Fibroblast of lung (primary cell): Measurements from ENCODE around the gene PARP3.

ENCODE experiments used
- CTCF ChIP-seq, 2 donors: IDR thresholded peaks in 1 of 2; conservative IDR thresholded peaks in 1 of 2; 1 replicate in 1 of 2; 2 replicates in 1 of 2; pipeline ENCODE4 v1.5.1; 2011 to 2012; ENCODE audit warnings: low read length in 2 of 2, control low read depth in 1 of 2, inconsistent platforms in 1 of 2, low read depth in 1 of 2, mild to moderate bottlenecking in 1 of 2
- EZH2 ChIP-seq: IDR thresholded peaks from 2 replicates; pipeline ENCODE4 v1.5.1; 2012; ENCODE audit warnings: low read length, control low read depth, mild to moderate bottlenecking; ENCODE audit errors: missing control alignments

GRCh38 chr3:51943451-51944391 lies 1.6 kb downstream of the PARP3 start:
- TF ChIP-seq CTCF (conservative IDR thresholded peaks at IDR 0.05 in 1 of 2, IDR thresholded peaks at IDR 0.05 in 1 of 2; ENCODE audit: low read depth in 1 of 2, low read length in 2 of 2) (no peak), EZH2 (no peak)
